Common myeloid progenitor, CD34-positive (primary cell): ENCODE results near the gene STK10.

Experiments used
- CTCF ChIA-PET: fragments of 350-600 bp; sonication (Branson Sonifier 250); formaldehyde crosslinking; loops from one replicate; lab custom pipeline; 2021; ENCODE audit warnings: antibody characterized with exemption; lab: Charles Lee
- POLR2A ChIA-PET: fragments of 350-600 bp; sonication (Branson Sonifier 250); formaldehyde crosslinking; loops from one replicate; lab custom pipeline; 2021; ENCODE audit warnings: antibody characterized with exemption; lab: Charles Lee
- DNase-seq, 3 donors: peaks; one replicate each; pipeline versions ENCODE4 v3.0.0 to v3.0.0-alpha.2; 2013
- H3K27ac ChIP-seq, 2 experiments: 1 replicate in 1 of 2; 2 replicates in 1 of 2; pipeline ENCODE4 v1.7.0; 2013; ENCODE audit warnings: inconsistent platforms in 2 of 2, low read length in 2 of 2, mild to moderate bottlenecking in 2 of 2, low read depth in 1 of 2, moderate library complexity in 1 of 2; ENCODE audit not compliant: severe bottlenecking in 2 of 2, insufficient read depth in 1 of 2, poor library complexity in 1 of 2
- H3K27me3 ChIP-seq, 5 experiments: replicated peaks in 2 of 5; 1 replicate in 3 of 5; 2 replicates in 2 of 5; pipeline versions ENCODE4 v1.6.1 to v1.7.0; 2013; ENCODE audit warnings: low read length in 4 of 5, mild to moderate bottlenecking in 2 of 5, moderate library complexity in 2 of 5, inconsistent platforms in 1 of 5; ENCODE audit not compliant: insufficient read depth in 5 of 5, control insufficient read depth in 4 of 5
- H3K36me3 ChIP-seq, 4 experiments: 1 replicate in 2 of 4; 2 replicates in 2 of 4; pipeline versions ENCODE4 v1.6.1 to v1.7.0; 2013; ENCODE audit warnings: low read length in 3 of 4, control low read depth in 1 of 4, mild to moderate bottlenecking in 1 of 4; ENCODE audit not compliant: control insufficient read depth in 4 of 4, insufficient read depth in 4 of 4
- H3K4me1 ChIP-seq, 4 experiments: 1 replicate in 3 of 4; 2 replicates in 1 of 4; pipeline versions ENCODE4 v1.6.1 to v1.7.1; 2013; ENCODE audit warnings: low read length in 3 of 4, mild to moderate bottlenecking in 3 of 4, control low read depth in 1 of 4, inconsistent platforms in 1 of 4, moderate library complexity in 1 of 4; ENCODE audit not compliant: control insufficient read depth in 4 of 4, insufficient read depth in 4 of 4; ENCODE audit errors: control extremely low read depth in 1 of 4
- H3K4me3 ChIP-seq, 7 experiments: 1 replicate in 4 of 7; 2 replicates in 3 of 7; pipeline versions ENCODE4 v1.5.1 to v1.7.0; 2013; ENCODE audit warnings: mild to moderate bottlenecking in 7 of 7, low read length in 6 of 7, moderate library complexity in 6 of 7, inconsistent platforms in 2 of 7, low read depth in 2 of 7, control low read depth in 1 of 7; ENCODE audit not compliant: insufficient read depth in 4 of 7, control insufficient read depth in 1 of 7; ENCODE audit errors: extremely low read depth in 1 of 7
- H3K9me3 ChIP-seq, 5 experiments: 1 replicate in 4 of 5; 2 replicates in 1 of 5; pipeline versions ENCODE4 v1.6.1 to v1.7.1; 2013; ENCODE audit warnings: low read length in 4 of 5, mild to moderate bottlenecking in 2 of 5, inconsistent platforms in 1 of 5, low read depth in 1 of 5, moderate library complexity in 1 of 5; ENCODE audit not compliant: control insufficient read depth in 4 of 5, insufficient read depth in 2 of 5; ENCODE audit errors: control extremely low read depth in 1 of 5
- WGBS: methylation state at CpG from one replicate; pipeline ENCODE4 v1.1.5; 2013; ENCODE audit not compliant: insufficient coverage; 5-methylcytosine and 5-hydroxymethylcytosine counted together

Gene STK10

GRCh38 chr5:172185096-172185461, 2.9 kb downstream of the STK10 start:
- Histone ChIP-seq H3K36me3 (peaks cover 2 to 23% (median 6%) of the 10 kb centered on the region in 4 experiments), H3K9me3 (no peaks in the 10 kb centered on the region), H3K4me3 (peak overlapping the region in 3 of 7 experiments; percentile 4 to 96 (median 93)), H3K27me3 (no peaks in the 10 kb centered on the region), H3K4me1 (peaks cover 21 to 74% (median 56%) of the 10 kb centered on the region in 4 experiments), H3K27ac (peak overlapping the region; percentile 11 to 85)
- DNase-seq: peak in 2 of 3 donors; percentile 42 to 48
- WGBS: 46% methylated on average over 9 of the region's 10 CpGs
- POLR2A ChIA-PET: no interaction called here
- CTCF ChIA-PET: interaction anchor here (1.2 to 6.8 kb wide), 4 partner anchors 11 to 80 kb away, joined by 3 to 87 read pairs (median 28); no protein-coding TSS in a partner anchor

DNA sequence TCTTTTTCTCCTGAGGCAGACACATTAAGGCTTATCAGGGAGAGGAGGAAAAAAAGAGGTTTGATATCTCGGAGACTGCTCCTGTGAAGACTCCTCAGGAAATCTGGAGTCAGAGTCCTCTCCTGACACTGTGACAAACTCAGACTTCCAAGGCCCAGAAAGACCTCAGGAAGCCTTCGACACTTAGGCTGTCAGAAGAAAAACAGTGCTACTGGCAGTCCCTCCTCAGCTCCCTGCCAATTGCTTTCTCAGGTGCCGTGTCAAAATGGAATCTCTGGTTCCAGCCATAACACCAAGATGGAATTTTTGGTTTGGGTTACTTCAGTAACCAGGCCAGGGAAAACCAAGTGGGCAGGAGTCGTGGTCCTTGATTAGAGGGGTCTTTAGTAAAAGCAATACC, 4.1 kb downstream of the STK10 start:
- ChIA-PET POLR2A (interaction anchor here (1.1 kb wide), 1 partner anchor 10 kb away, joined by 4 read pairs; no protein-coding TSS in a partner anchor), CTCF (interaction anchor here (0.8 to 6.8 kb wide), 6 partner anchors 10 to 109 kb away, joined by 3 to 54 read pairs (median 4); no protein-coding TSS in a partner anchor)
- Histone ChIP-seq H3K27ac (peak overlapping the region; percentile 11 to 85), H3K9me3 (no peaks in the 10 kb centered on the region), H3K36me3 (peaks cover 2 to 23% (median 6%) of the 10 kb centered on the region in 4 experiments), H3K27me3 (no peaks in the 10 kb centered on the region), H3K4me3 (peak overlapping the region in 2 of 7 experiments; percentile 6 to 36), H3K4me1 (peaks cover 23 to 82% (median 64%) of the 10 kb centered on the region in 4 experiments)
- 90% methylated on average over 4 of the region's 4 CpGs for WGBS
- no peak for DNase-seq

GRCh38 chr5:172182291-172182690, 5.7 kb downstream of the STK10 start:
- Histone ChIP-seq H3K4me3 (no peak overlapping the region), H3K27me3 (no peaks in the 10 kb centered on the region), H3K36me3 (peaks cover 2 to 23% (median 6%) of the 10 kb centered on the region in 4 experiments), H3K9me3 (no peaks in the 10 kb centered on the region), H3K4me1 (peaks cover 34 to 95% (median 79%) of the 10 kb centered on the region in 4 experiments), H3K27ac (peak overlapping the region in 1 of 2 experiments; percentile 25)
- POLR2A ChIA-PET: interaction anchor here (0.6 kb wide), 2 partner anchors 71 to 510 kb away, joined by 6 read pairs; no protein-coding TSS in a partner anchor
- DNase-seq: peak in 1 of 3 donors; percentile 39
- CTCF ChIA-PET: interaction anchor here (0.9 to 6.8 kb wide), 4 partner anchors 8 to 76 kb away, joined by 3 to 54 read pairs (median 4); no protein-coding TSS in a partner anchor
- WGBS: 86% methylated on average over 3 of the region's 6 CpGs

- ChIA-PET CTCF (interaction anchor here (1.3 to 6.8 kb wide), 3 partner anchors 7 to 75 kb away, joined by 3 to 54 read pairs (median 4); no protein-coding TSS in a partner anchor), POLR2A (no interaction called here)
These were observed 7.1 kb downstream of the STK10 start for GRCh38 chr5:172180936-172181335.

GRCh38 chr5:172178991-172179989, 8.7 kb downstream of the STK10 start:
- Histone ChIP-seq H3K4me1 (peaks cover 37 to 95% (median 82%) of the 10 kb centered on the region in 4 experiments), H3K4me3 (peak overlapping the region in 6 of 7 experiments; percentile 19 to 71 (median 54)), H3K9me3 (no peaks in the 10 kb centered on the region), H3K36me3 (peaks cover 2 to 16% (median 7%) of the 10 kb centered on the region in 4 experiments), H3K27me3 (no peaks in the 10 kb centered on the region), H3K27ac (peak overlapping the region; percentile 77 to 88)
- ChIA-PET POLR2A (interaction anchor here (0.6 to 1.1 kb wide), 7 partner anchors 9 to 68 kb away, joined by 3 to 6 read pairs (median 4); no protein-coding TSS in a partner anchor), CTCF (interaction anchor here (0.9 to 8.2 kb wide), 8 partner anchors 9 to 104 kb away, joined by 3 to 63 read pairs (median 4); partner anchors contain the start of gene STK10)
- DNase-seq: peak; percentile 85 to 89 (median 87)
- WGBS: 2% methylated on average over 11 of the region's 18 CpGs

More at GRCh38 chr5:172180936-172181335, 7.1 kb downstream of the STK10 start:
- peak overlapping the region in 1 of 7 experiments; percentile 33 for H3K4me3 ChIP-seq
- peaks cover 2 to 23% (median 6%) of the 10 kb centered on the region in 4 experiments for H3K36me3 ChIP-seq
- H3K27ac ChIP-seq: no peak overlapping the region
- DNase-seq: no peak
- H3K4me1 ChIP-seq: peaks cover 34 to 95% (median 81%) of the 10 kb centered on the region in 4 experiments
- H3K9me3 ChIP-seq: no peaks in the 10 kb centered on the region
- WGBS: 99% methylated on average over 9 of the region's 9 CpGs
- no peaks in the 10 kb centered on the region for H3K27me3 ChIP-seq

DNA sequence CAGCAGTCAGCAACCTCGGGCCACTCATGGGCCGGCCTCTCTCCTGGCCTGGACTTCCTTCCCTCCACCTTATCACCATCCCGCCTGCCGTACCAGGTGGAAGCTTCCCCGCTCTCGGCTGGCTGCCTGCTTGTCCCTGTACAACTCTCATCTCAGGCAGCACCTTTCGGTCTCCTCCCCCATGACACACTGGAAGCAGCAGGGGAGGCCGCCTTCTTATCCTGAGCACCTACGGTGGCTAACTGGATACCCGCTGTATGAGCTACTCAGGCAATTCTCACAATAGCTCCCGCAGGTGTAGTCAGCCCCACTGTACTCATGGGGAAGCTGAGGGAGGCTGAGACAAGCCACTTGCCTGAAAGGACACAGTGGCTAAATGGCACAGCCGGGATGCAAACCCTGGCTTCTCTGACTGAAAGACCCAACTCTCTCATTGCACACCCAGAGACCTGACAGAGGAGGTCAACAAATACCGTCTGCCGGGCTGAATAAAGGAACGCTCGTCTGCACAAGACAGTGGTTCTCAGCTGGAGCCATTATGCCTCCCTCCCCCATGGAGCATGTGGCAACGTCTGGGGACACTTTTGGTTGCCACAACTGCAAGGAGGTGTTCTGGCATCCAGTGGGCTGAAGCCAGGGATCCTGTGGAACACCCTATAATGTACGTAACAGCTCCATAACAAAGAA, 9.6 kb downstream of the STK10 start:
- POLR2A ChIA-PET: interaction anchor here (1.0 to 1.1 kb wide), 2 partner anchors 8 to 67 kb away, joined by 3 to 6 read pairs; no protein-coding TSS in a partner anchor
- 6% methylated on average over 14 of the region's 18 CpGs for WGBS
- peaks cover 0 to 14% (median 5%) of the 10 kb centered on the region in 4 experiments for H3K36me3 ChIP-seq
- peaks cover 36 to 95% (median 84%) of the 10 kb centered on the region in 4 experiments for H3K4me1 ChIP-seq
- H3K27me3 ChIP-seq: no peaks in the 10 kb centered on the region
- CTCF ChIA-PET: interaction anchor here (1.2 to 8.2 kb wide), 5 partner anchors 10 to 104 kb away, joined by 3 to 63 read pairs (median 6); partner anchors contain the start of gene STK10
- peak in 2 of 3 donors; percentile 65 to 74 for DNase-seq
- peak overlapping the region in 5 of 7 experiments; percentile 8 to 71 (median 58) for H3K4me3 ChIP-seq
- H3K27ac ChIP-seq: peak overlapping the region; percentile 77 to 88
- no peaks in the 10 kb centered on the region for H3K9me3 ChIP-seq
